ENCODE results near the gene FSIP1.
A peak's percentile ranks its signal among the peaks of the same experiment; 100 is the strongest.

The FSIP1 gene

DNA sequence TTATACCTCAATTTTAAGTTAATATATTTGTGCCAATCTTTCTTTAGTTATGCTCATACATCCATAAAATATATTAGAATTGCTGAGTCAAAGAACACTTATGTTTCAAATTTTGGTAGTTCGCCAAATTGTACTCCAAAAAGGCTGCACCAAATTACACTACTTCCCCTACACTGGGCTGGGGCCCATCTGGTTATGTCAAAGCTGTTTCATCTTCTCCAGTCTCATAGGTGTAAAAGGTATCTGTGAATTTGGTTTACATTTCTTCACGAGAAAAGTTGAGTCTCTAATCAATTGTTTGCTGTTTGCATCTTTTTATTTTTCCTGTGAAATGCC, 706 bp downstream of the FSIP1 start:
- DNase-seq (ENCODE audit: low read depth), result no peak
- H3K4me3 ChIP-seq (ENCODE audit: low read depth, low read length), result peak overlapping the region; percentile 39
- TF ChIP-seq, protein P1, sequence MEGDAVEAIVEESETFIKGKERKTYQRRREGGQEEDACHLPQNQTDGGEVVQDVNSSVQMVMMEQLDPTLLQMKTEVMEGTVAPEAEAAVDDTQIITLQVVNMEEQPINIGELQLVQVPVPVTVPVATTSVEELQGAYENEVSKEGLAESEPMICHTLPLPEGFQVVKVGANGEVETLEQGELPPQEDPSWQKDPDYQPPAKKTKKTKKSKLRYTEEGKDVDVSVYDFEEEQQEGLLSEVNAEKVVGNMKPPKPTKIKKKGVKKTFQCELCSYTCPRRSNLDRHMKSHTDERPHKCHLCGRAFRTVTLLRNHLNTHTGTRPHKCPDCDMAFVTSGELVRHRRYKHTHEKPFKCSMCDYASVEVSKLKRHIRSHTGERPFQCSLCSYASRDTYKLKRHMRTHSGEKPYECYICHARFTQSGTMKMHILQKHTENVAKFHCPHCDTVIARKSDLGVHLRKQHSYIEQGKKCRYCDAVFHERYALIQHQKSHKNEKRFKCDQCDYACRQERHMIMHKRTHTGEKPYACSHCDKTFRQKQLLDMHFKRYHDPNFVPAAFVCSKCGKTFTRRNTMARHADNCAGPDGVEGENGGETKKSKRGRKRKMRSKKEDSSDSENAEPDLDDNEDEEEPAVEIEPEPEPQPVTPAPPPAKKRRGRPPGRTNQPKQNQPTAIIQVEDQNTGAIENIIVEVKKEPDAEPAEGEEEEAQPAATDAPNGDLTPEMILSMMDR (conservative IDR thresholded peaks at IDR 0.05; ENCODE audit: low read depth, low read length), result no peak

DNA sequence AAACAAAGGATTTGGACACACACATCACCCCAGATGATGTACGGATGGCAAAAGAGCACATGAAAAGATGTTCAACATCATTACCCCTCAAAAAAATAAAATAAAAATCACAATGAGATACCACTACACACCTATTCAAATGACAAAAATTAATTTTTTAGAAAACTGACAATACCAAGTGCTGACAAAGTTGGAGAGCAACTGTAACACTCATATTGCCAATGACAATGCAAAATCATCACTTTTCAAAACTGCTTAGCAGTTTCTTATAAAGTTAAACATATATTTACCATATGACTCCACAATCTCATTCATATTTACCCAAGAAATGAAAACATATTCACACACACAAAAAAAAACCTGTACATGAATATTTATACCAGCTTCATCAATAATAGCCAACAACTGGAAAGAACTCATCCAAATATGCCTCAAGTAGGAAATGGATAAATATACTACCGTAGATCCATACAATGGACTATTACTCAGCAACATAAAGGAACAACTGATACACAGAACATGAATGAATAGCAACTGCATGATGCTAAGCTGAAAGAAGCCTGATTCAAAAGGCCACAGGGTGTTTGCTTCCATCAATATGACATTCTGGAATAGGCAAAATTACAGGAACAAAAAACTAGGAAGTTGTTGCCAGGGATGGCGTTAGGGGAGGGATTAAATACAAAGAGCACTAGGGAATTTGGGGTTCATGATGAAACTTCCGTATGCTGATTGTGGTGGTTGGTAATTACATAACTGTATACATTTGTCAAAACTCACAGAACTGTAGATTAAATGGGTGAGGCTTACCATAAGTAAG, 1.3 kb downstream of the FSIP1 start:
- TF ChIP-seq, protein P1 (conservative IDR thresholded peaks at IDR 0.05; ENCODE audit: low read depth, low read length), result no peak
- no peak overlapping the region for H3K4me3 ChIP-seq (ENCODE audit: low read depth, low read length)
- no peak for DNase-seq (ENCODE audit: low read depth)

DNA sequence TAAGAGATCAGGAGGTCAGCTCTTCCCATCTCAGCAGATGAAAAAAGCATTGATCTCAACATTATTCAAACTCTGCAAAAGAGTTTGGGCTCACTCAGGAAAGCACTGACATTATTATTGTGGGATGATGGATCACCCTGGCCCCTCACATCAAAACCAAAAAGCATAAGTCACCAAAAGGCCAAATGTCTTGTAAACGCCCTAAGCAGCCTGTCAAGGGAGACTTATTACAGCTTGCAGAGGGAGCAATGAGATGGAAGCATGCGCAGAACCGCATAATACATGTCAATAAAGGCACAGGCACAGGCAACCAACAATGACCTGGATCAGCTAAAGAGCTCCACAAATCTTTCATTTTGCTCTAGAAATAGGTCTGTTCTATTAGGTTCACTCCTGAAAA, 4.6 kb downstream of the FSIP1 start:
- DNase-seq (ENCODE audit: low read depth), result no peak
- no peak overlapping the region for H3K4me3 ChIP-seq (ENCODE audit: low read depth, low read length)
- TF ChIP-seq, protein P1 (conservative IDR thresholded peaks at IDR 0.05; ENCODE audit: low read depth, low read length), result no peak

DNA sequence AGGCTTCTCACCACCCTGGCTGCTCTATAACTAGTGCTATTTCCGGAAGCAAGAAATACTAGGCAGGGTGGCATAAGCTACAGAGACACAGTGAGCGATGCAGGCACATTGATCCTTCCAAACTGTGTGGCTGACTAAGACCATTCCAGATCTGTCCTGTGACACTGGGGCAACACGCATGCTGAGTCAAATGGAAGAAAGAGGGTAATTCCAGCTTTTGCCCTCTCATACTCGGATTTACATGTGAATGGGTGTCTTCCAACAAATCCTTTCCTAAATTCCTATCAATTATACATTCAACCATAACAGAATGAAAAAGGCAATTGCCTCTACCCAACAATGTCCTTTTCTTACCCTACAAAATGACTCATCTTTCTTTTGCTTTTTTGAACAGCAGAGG, 5.1 kb downstream of the FSIP1 start:
- no peak for DNase-seq (ENCODE audit: low read depth)
- no peak overlapping the region for H3K4me3 ChIP-seq (ENCODE audit: low read depth, low read length)
- TF ChIP-seq, protein P1 (conservative IDR thresholded peaks at IDR 0.05; ENCODE audit: low read depth, low read length), result no peak

DNA sequence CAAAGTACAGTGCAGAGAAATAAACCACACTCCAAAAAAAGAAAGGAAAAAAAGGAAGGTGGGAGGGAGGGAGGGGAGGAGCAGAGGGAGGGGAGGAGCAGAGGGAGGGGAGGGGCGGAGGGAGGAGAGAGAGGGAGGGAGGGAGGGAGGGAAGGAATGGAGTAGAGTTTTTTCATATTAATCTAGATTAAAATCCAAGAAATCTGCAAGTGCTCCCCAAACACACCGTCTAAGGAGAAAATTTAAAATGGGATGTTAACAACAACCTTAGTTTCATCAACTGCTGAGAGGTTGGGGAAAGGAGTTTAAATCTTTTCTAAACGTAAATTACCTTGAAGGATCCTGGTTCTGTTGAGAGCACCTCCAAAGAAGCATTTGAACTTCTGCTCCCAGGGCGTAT, 6.6 kb downstream of the FSIP1 start:
- TF ChIP-seq, protein P1 (conservative IDR thresholded peaks at IDR 0.05; ENCODE audit: low read depth, low read length), result no peak
- no peak overlapping the region for H3K4me3 ChIP-seq (ENCODE audit: low read depth, low read length)
- no peak for DNase-seq (ENCODE audit: low read depth)

DNA sequence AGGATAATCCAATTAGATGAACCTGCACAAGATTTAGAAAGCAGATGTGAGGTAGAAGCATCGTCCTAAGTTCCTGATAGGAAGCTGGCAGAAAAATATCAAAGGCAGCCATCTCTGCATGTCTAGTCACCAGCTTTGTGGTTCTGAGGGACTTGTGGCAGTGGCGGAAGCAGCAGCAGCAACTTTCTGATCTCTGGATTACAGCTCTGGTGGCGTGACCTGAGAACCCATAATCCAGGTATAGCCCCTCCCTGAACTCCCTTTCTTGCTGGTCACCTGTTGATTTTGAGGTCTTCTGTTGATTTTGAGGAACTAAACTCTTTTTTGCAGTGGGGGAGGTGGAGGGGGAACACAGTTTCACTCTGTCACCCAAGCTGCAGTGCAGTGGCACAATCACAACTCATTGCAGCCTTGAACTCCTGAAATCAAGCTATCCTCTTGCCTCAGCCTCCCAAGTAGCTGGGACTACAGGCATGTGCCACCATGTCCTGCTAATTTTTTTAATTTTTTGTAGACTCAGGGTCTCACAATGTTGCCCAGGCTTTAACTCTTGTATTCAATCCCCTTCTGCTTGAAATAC, 7.9 kb downstream of the FSIP1 start:
- TF ChIP-seq, protein P1 (conservative IDR thresholded peaks at IDR 0.05; ENCODE audit: low read depth, low read length), result no peak
- H3K4me3 ChIP-seq (ENCODE audit: low read depth, low read length), result no peak overlapping the region
- DNase-seq (ENCODE audit: low read depth), result no peak
